BLaER1 (cell line): Measurements from ENCODE around the gene IL1A.
A peak's percentile ranks its signal among the peaks of the same experiment; 100 is the strongest.

Experiments
- H3K27ac ChIP-seq: shearing (Covaris generic); formaldehyde crosslinking; 2 replicates; pipeline ENCODE4 v1.8.1; 2022
- H3K27me3 ChIP-seq: shearing (Covaris generic); formaldehyde crosslinking; 2 replicates; pipeline ENCODE4 v1.8.1; 2022
- H3K36me3 ChIP-seq: shearing (Covaris generic); formaldehyde crosslinking; 2 replicates; pipeline ENCODE4 v1.8.1; 2022
- H3K4me1 ChIP-seq: shearing (Covaris generic); formaldehyde crosslinking; 2 replicates; pipeline ENCODE4 v1.8.1; 2022
- H3K4me2 ChIP-seq: shearing (Covaris generic); formaldehyde crosslinking; 2 replicates; pipeline ENCODE4 v1.8.1; 2022
- H3K4me3 ChIP-seq: shearing (Covaris generic); formaldehyde crosslinking; 2 replicates; pipeline ENCODE4 v1.8.1; 2022
- H3K9ac ChIP-seq: shearing (Covaris generic); formaldehyde crosslinking; 2 replicates; pipeline ENCODE4 v1.8.1; 2022
- H3K9me3 ChIP-seq: shearing (Covaris generic); formaldehyde crosslinking; 2 replicates; pipeline ENCODE4 v1.8.1; 2022
- H4K20me1 ChIP-seq: shearing (Covaris generic); formaldehyde crosslinking; 2 replicates; pipeline ENCODE4 v1.8.1; 2022
- Cebpa-rat ChIP-seq: shearing (Covaris generic); IDR thresholded peaks from 2 replicates; pipeline ENCODE4 v1.8.1; 2022

Gene IL1A

GRCh38 chr2:112754564-112754963 lies 29.7 kb downstream of the IL1A start:
- no peak overlapping the region for H3K4me2 ChIP-seq

GRCh38 chr2:112752667-112753066 lies 31.6 kb downstream of the IL1A start:
- Histone ChIP-seq H3K4me1 (peaks cover 9% of the 10 kb centered on the region), H3K9ac (no peak overlapping the region), H3K4me3 (no peak overlapping the region), H4K20me1 (no peaks in the 10 kb centered on the region), H3K27me3 (no peaks in the 10 kb centered on the region), H3K9me3 (no peaks in the 10 kb centered on the region), H3K36me3 (peaks cover 86% of the 10 kb centered on the region), H3K27ac (no peak overlapping the region), H3K4me2 (no peak overlapping the region)
- no peak for TF ChIP-seq Cebpa-rat

More at GRCh38 chr2:112754564-112754963, 29.7 kb downstream of the IL1A start:
- Histone ChIP-seq H3K9ac (no peak overlapping the region), H3K9me3 (no peaks in the 10 kb centered on the region), H4K20me1 (no peaks in the 10 kb centered on the region), H3K36me3 (peaks cover 94% of the 10 kb centered on the region), H3K27ac (no peak overlapping the region; the same call in none of the 2 replicates), H3K27me3 (no peaks in the 10 kb centered on the region), H3K4me1 (peaks cover 9% of the 10 kb centered on the region), H3K4me3 (no peak overlapping the region)
- TF ChIP-seq Cebpa-rat, result no peak

GRCh38 chr2:112751451-112752197 lies 32.7 kb downstream of the IL1A start:
- no peak for TF ChIP-seq Cebpa-rat
- Histone ChIP-seq H3K27ac (no peak overlapping the region), H3K27me3 (no peaks in the 10 kb centered on the region), H4K20me1 (no peaks in the 10 kb centered on the region), H3K9ac (no peak overlapping the region), H3K4me3 (no peak overlapping the region), H3K36me3 (peaks cover 86% of the 10 kb centered on the region), H3K4me2 (no peak overlapping the region), H3K9me3 (no peaks in the 10 kb centered on the region), H3K4me1 (peaks cover 9% of the 10 kb centered on the region)

GRCh38 chr2:112750560-112750843 lies 33.8 kb downstream of the IL1A start:
- Histone ChIP-seq H3K9ac (no peak overlapping the region), H3K4me2 (peak overlapping the region; percentile 27; the same call in 1 of the 2 replicates), H3K4me1 (peaks cover 9% of the 10 kb centered on the region), H3K4me3 (no peak overlapping the region), H4K20me1 (no peaks in the 10 kb centered on the region), H3K27ac (peak overlapping the region; percentile 52), H3K36me3 (peaks cover 86% of the 10 kb centered on the region), H3K27me3 (no peaks in the 10 kb centered on the region), H3K9me3 (no peaks in the 10 kb centered on the region)
- TF ChIP-seq Cebpa-rat, result no peak

- no peaks in the 10 kb centered on the region for H3K27me3 ChIP-seq
- H3K4me1 ChIP-seq, result peaks cover 9% of the 10 kb centered on the region
- H3K27ac ChIP-seq, result peak overlapping the region; percentile 52
- no peak for TF ChIP-seq Cebpa-rat
- H3K4me3 ChIP-seq, result no peak overlapping the region
- no peaks in the 10 kb centered on the region for H4K20me1 ChIP-seq
- peak overlapping the region; percentile 27; the same call in 1 of the 2 replicates for H3K4me2 ChIP-seq
- peaks cover 86% of the 10 kb centered on the region for H3K36me3 ChIP-seq
- H3K9me3 ChIP-seq, result no peaks in the 10 kb centered on the region
- no peak overlapping the region for H3K9ac ChIP-seq
Observed at GRCh38 chr2:112749755-112750559, 34.3 kb downstream of the IL1A start.

GRCh38 chr2:112740527-112740926 lies 43.8 kb downstream of the IL1A start:
- H3K36me3 ChIP-seq, result peaks cover 91% of the 10 kb centered on the region
- H3K27me3 ChIP-seq, result no peaks in the 10 kb centered on the region
- no peaks in the 10 kb centered on the region for H3K9me3 ChIP-seq
- no peak overlapping the region for H3K27ac ChIP-seq
- no peak for TF ChIP-seq Cebpa-rat
- no peak overlapping the region for H3K4me3 ChIP-seq
- no peak overlapping the region for H3K4me2 ChIP-seq
- H3K9ac ChIP-seq, result no peak overlapping the region
- H3K4me1 ChIP-seq, result no peaks in the 10 kb centered on the region
- no peaks in the 10 kb centered on the region for H4K20me1 ChIP-seq

- Histone ChIP-seq H3K4me3 (no peak overlapping the region), H3K36me3 (peaks cover 63% of the 10 kb centered on the region), H3K27me3 (no peaks in the 10 kb centered on the region), H3K9me3 (no peaks in the 10 kb centered on the region), H3K4me1 (no peaks in the 10 kb centered on the region), H4K20me1 (no peaks in the 10 kb centered on the region), H3K4me2 (no peak overlapping the region), H3K27ac (no peak overlapping the region), H3K9ac (no peak overlapping the region)
- no peak for TF ChIP-seq Cebpa-rat
Observed at GRCh38 chr2:112737542-112738232, 46.6 kb downstream of the IL1A start.

GRCh38 chr2:112733871-112734270 lies 50.4 kb downstream of the IL1A start:
- Histone ChIP-seq H3K4me3 (no peak overlapping the region), H4K20me1 (no peaks in the 10 kb centered on the region), H3K4me1 (peaks cover 9% of the 10 kb centered on the region)

GRCh38 chr2:112733456-112733855 lies 50.8 kb downstream of the IL1A start:
- no peak overlapping the region for H3K4me2 ChIP-seq
- H3K4me3 ChIP-seq, result no peak overlapping the region
- no peak overlapping the region for H3K9ac ChIP-seq
- H3K36me3 ChIP-seq, result peaks cover 21% of the 10 kb centered on the region
- H4K20me1 ChIP-seq, result no peaks in the 10 kb centered on the region
- TF ChIP-seq Cebpa-rat, result no peak
- no peaks in the 10 kb centered on the region for H3K27me3 ChIP-seq
- no peak overlapping the region for H3K27ac ChIP-seq
- peaks cover 14% of the 10 kb centered on the region for H3K4me1 ChIP-seq
- H3K9me3 ChIP-seq, result no peaks in the 10 kb centered on the region

More at GRCh38 chr2:112733871-112734270, 50.4 kb downstream of the IL1A start:
- Histone ChIP-seq H3K27ac (no peak overlapping the region), H3K9me3 (no peaks in the 10 kb centered on the region), H3K27me3 (no peaks in the 10 kb centered on the region), H3K9ac (no peak overlapping the region), H3K36me3 (peaks cover 25% of the 10 kb centered on the region), H3K4me2 (no peak overlapping the region)
- TF ChIP-seq Cebpa-rat, result no peak

GRCh38 chr2:112731479-112731878 lies 52.8 kb downstream of the IL1A start:
- TF ChIP-seq Cebpa-rat, result no peak
- Histone ChIP-seq H3K4me2 (no peak overlapping the region), H3K27ac (no peak overlapping the region), H3K4me3 (no peak overlapping the region), H3K9ac (no peak overlapping the region), H3K9me3 (no peaks in the 10 kb centered on the region), H3K27me3 (no peaks in the 10 kb centered on the region), H4K20me1 (no peaks in the 10 kb centered on the region), H3K36me3 (peaks cover 1% of the 10 kb centered on the region; the same call in 1 of the 2 replicates), H3K4me1 (peaks cover 18% of the 10 kb centered on the region)
